IPS-18a (cell line): Measurements from ENCODE around the gene CBFB.

Experiments used
- H3K27ac ChIP-seq: one replicate; pipeline ENCODE4 v1.5.1; 2013; ENCODE audit warnings: low read length
- H3K27me3 ChIP-seq: one replicate; pipeline ENCODE4 v1.6.1; 2013; ENCODE audit warnings: mild to moderate bottlenecking, low read length; ENCODE audit not compliant: control insufficient read depth, insufficient read depth
- H3K36me3 ChIP-seq: one replicate; pipeline ENCODE4 v1.6.1; 2013; ENCODE audit warnings: low read depth, low read length; ENCODE audit not compliant: control insufficient read depth
- H3K4me1 ChIP-seq: one replicate; pipeline ENCODE4 v1.6.1; 2013; ENCODE audit warnings: low read depth, low read length; ENCODE audit not compliant: control insufficient read depth
- H3K4me3 ChIP-seq: one replicate; pipeline ENCODE4 v1.5.1; 2013; ENCODE audit warnings: low read length
- H3K9ac ChIP-seq: one replicate; pipeline ENCODE4 v1.6.1; 2013; ENCODE audit warnings: mild to moderate bottlenecking, low read length, moderate library complexity
- H3K9me3 ChIP-seq: one replicate; pipeline ENCODE4 v1.6.1; 2013; ENCODE audit warnings: low read depth, low read length; ENCODE audit not compliant: control insufficient read depth

Gene CBFB

GRCh38 chr16:67147437-67148140 is 118.6 kb downstream of the CBFB start:
- Histone ChIP-seq H3K9me3 (no peaks in the 10 kb centered on the region), H3K4me3 (no peak overlapping the region), H3K27me3 (peaks cover 39% of the 10 kb centered on the region), H3K27ac (no peak overlapping the region), H3K4me1 (no peaks in the 10 kb centered on the region), H3K9ac (no peak overlapping the region), H3K36me3 (peaks cover 21% of the 10 kb centered on the region)

GRCh38 chr16:67148221-67148620 is 119.3 kb downstream of the CBFB start:
- Histone ChIP-seq H3K9ac (no peak overlapping the region), H3K27me3 (peaks cover 45% of the 10 kb centered on the region), H3K4me3 (no peak overlapping the region), H3K27ac (no peak overlapping the region), H3K36me3 (peaks cover 21% of the 10 kb centered on the region), H3K9me3 (no peaks in the 10 kb centered on the region), H3K4me1 (no peaks in the 10 kb centered on the region)

- H3K27ac ChIP-seq, result no peak overlapping the region
- H3K36me3 ChIP-seq, result peaks cover 21% of the 10 kb centered on the region
- H3K9me3 ChIP-seq, result no peaks in the 10 kb centered on the region
- H3K4me1 ChIP-seq, result no peaks in the 10 kb centered on the region
- peaks cover 50% of the 10 kb centered on the region for H3K27me3 ChIP-seq
- no peak overlapping the region for H3K9ac ChIP-seq
- no peak overlapping the region for H3K4me3 ChIP-seq
Observed at GRCh38 chr16:67148656-67149275, 119.8 kb downstream of the CBFB start.

GRCh38 chr16:67149276-67150046 is 120.5 kb downstream of the CBFB start:
- H3K4me1 ChIP-seq, result no peaks in the 10 kb centered on the region
- H3K36me3 ChIP-seq, result peaks cover 17% of the 10 kb centered on the region
- H3K9me3 ChIP-seq, result no peaks in the 10 kb centered on the region
- H3K27ac ChIP-seq, result no peak overlapping the region
- no peak overlapping the region for H3K4me3 ChIP-seq
- H3K27me3 ChIP-seq, result peaks cover 57% of the 10 kb centered on the region
- no peak overlapping the region for H3K9ac ChIP-seq

GRCh38 chr16:67150047-67150832 is 121.3 kb downstream of the CBFB start:
- no peaks in the 10 kb centered on the region for H3K4me1 ChIP-seq
- H3K9me3 ChIP-seq, result no peaks in the 10 kb centered on the region
- H3K36me3 ChIP-seq, result peaks cover 10% of the 10 kb centered on the region
- H3K9ac ChIP-seq, result no peak overlapping the region
- no peak overlapping the region for H3K27ac ChIP-seq
- peaks cover 65% of the 10 kb centered on the region for H3K27me3 ChIP-seq
- peak overlapping the region; percentile 70 for H3K4me3 ChIP-seq
